SK-N-MC (cell line): Measurements from ENCODE around the gene TMEFF2.

ENCODE experiments used
- DNase-seq: peaks from one replicate; pipeline ENCODE4 v3.0.0-alpha.2; 2011; ENCODE audit warnings: low read depth, low spot score
- H3K27ac ChIP-seq: fragments of 200-600 bp; sonication (generic); 2 replicates; pipeline ENCODE4 v1.5.1; 2016; ENCODE audit warnings: mixed run types
- H3K36me3 ChIP-seq: fragments of 200-600 bp; sonication (generic); 2 replicates; pipeline ENCODE4 v1.6.1; 2017; ENCODE audit warnings: antibody characterized with exemption, low read length, mixed read lengths; ENCODE audit not compliant: insufficient read depth
- H3K4me3 ChIP-seq: fragments of 200-600 bp; sonication (generic); 2 replicates; pipeline ENCODE4 v1.5.1; 2016
- H3K9ac ChIP-seq: fragments of 200-600 bp; sonication (generic); 2 replicates; pipeline ENCODE4 v1.8.0; 2017; ENCODE audit warnings: mixed run types, mixed read lengths; ENCODE audit not compliant: insufficient read length
- H3K9me3 ChIP-seq: fragments of 200-600 bp; sonication (generic); 2 replicates; pipeline ENCODE4 v1.6.1; 2017; ENCODE audit warnings: low read depth, mild to moderate bottlenecking, antibody characterized with exemption, low read length, moderate library complexity, mixed read lengths
- EZH2 ChIP-seq: fragments of 200-600 bp; sonication (generic); IDR thresholded peaks from one replicate; pipeline ENCODE4 v1.6.1; 2017; ENCODE audit warnings: antibody characterized with exemption
- FOXP2 ChIP-seq: optimal IDR thresholded peaks from 2 replicates; pipeline ENCODE3; 2011; ENCODE audit warnings: mild to moderate bottlenecking, moderate library complexity; ENCODE audit not compliant: insufficient read depth; ENCODE audit errors: extremely low read length, control extremely low read depth
- POLR2AphosphoS5 ChIP-seq: IDR thresholded peaks from 2 replicates; pipeline ENCODE4 v1.6.1; 2012; ENCODE audit warnings: mild to moderate bottlenecking, low read depth, low read length, borderline replicate concordance

The TMEFF2 gene

DNA sequence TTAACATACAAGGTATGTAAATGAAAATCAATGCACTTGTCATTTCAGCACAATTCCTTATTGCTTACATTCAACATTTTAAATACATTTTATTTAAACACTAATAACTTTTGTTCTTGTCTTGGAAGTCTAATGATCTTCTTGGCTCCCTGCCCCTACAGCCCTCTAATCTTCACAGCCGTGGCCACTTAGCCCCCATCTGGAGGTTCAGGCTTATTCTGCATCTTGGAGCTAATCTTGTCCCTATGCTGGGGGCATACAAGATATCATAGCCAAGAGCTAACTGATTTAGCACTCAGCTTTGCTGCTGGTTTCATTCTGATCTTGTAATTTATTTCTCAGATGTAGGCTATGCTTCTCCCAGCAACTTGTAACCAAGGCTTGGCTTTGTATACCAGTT lies 140.8 kb downstream of the TMEFF2 start:
- no peak for TF ChIP-seq FOXP2
- TF ChIP-seq EZH2, result no peak
- TF ChIP-seq POLR2AphosphoS5, result no peak

DNA sequence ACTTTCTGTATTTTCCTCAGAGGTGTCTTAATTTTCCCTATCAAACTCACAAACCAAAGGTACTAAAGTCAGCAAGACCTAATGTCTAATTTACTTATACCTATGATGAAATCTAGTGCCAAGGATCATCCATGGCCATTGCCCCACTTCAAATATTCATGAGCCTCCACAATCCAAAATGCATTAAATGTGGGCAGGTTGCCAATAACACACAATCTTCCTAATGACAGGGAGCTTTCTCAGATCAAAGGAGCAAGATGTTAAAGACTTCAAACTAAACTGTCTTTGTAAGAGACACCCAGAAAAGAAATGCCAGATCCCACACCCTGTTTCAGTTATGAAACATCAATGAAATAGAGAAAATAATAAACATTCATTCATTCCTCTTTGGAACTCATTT lies 143.2 kb downstream of the TMEFF2 start:
- DNase-seq, result peak; percentile 26
- no peak overlapping the region for H3K27ac ChIP-seq
- 0 out of 2 replicates have a peak, but pooled peaks cover under 1% of the 10 kb centered on the region for H3K36me3 ChIP-seq
- H3K9ac ChIP-seq, result no peak overlapping the region
- no peak for TF ChIP-seq POLR2AphosphoS5
- no peak for TF ChIP-seq FOXP2
- TF ChIP-seq EZH2, result no peak
- no peak overlapping the region for H3K4me3 ChIP-seq
- H3K9me3 ChIP-seq, result no peaks in the 10 kb centered on the region

More for the DNA sequence above, 140.8 kb downstream of the TMEFF2 start:
- no peak overlapping the region for H3K4me3 ChIP-seq
- no peak overlapping the region for H3K9ac ChIP-seq
- H3K36me3 ChIP-seq, result 0 out of 2 replicates have a peak, but pooled peaks cover 6% of the 10 kb centered on the region
- no peaks in the 10 kb centered on the region for H3K9me3 ChIP-seq
- no peak for DNase-seq
- no peak overlapping the region for H3K27ac ChIP-seq

DNA sequence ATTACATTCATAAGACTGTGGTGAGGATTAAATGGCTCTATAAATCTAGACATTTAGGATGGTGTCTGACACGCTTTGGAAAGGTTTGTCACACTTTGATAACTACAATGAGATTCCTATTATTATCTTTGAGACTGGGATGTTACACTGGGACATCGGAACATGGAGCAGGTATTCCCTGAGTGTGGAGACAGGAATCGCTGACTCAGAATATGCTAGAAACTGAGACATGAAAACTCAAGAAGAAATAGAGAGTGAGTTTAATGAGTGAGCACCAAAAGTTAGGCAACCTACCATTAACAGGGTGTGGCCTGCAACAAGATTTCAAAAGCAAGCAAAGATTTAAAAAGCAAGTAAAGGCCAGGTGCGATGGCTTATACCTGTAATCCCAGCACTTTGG lies 145.4 kb downstream of the TMEFF2 start:
- DNase-seq, result no peak
- no peak overlapping the region for H3K9ac ChIP-seq
- no peak overlapping the region for H3K27ac ChIP-seq
- peaks cover 7% of the 10 kb centered on the region; the same call in 1 of the 2 replicates for H3K36me3 ChIP-seq
- H3K4me3 ChIP-seq, result no peak overlapping the region
- no peaks in the 10 kb centered on the region for H3K9me3 ChIP-seq
- TF ChIP-seq POLR2AphosphoS5, result no peak
- no peak for TF ChIP-seq EZH2
- no peak for TF ChIP-seq FOXP2

DNA sequence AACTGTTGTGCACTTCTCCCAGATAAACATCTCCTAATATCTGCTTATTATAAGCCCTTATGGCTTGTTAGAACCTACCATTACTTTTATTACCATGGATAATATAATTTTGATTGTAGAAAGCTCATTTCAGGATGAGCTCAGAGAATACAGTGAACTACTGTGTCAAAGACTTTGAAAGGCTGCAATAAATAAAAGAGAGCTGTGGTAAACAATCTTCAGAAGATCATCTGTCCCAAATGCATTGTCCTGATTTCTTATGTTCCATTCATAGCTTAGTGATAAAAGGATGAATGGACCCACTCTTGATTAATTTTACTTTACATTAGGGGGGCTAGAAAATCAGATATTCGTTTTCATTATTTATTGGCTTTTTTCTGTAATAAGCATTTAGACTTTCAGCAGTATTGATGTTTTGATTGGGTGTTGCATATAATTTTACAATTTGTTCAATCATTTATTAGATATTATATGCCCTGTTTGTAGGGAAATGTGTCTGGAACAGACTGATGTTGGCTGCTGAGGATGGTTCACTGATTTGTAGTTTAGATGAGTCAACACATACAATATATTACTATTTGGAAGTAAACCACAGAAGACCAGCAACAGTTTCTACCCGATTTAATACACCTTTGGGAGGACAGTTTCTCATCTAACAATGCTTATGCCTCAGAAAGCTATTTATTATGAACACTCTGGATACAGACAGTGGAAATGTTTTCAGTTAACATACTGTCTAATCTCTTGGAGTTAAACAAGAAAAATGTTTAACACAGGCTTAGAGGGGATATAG lies 147.2 kb downstream of the TMEFF2 start:
- no peak overlapping the region for H3K27ac ChIP-seq
- no peak for DNase-seq
- TF ChIP-seq EZH2, result no peak
- TF ChIP-seq POLR2AphosphoS5, result no peak
- TF ChIP-seq FOXP2, result no peak

DNA sequence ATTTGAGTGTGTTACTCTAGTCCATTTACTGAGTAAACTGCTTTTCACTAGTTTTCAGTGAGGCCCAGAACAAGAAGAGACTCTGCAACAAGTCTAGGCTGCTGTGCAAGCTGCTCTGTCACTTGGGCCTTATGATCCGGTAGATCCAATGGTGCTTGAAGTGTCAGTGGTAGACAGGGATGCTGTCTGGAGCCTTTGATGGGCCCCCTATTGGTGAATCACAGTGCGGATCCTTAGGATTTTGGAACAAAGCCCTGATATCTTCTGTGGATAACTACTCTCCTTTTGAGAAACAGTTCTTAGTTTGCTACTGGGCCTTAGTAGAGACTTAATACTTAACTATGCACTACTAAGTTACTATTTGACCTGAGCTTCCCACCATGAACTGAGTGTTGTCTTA lies 150.2 kb downstream of the TMEFF2 start:
- Histone ChIP-seq H3K4me3 (no peak overlapping the region), H3K27ac (no peak overlapping the region), H3K36me3 (peaks cover 11% of the 10 kb centered on the region; the same call in 1 of the 2 replicates), H3K9me3 (no peaks in the 10 kb centered on the region), H3K9ac (no peak overlapping the region)
- DNase-seq, result no peak
- no peak for TF ChIP-seq POLR2AphosphoS5
- TF ChIP-seq EZH2, result no peak
- TF ChIP-seq FOXP2, result no peak

More for the DNA sequence above, 147.2 kb downstream of the TMEFF2 start:
- Histone ChIP-seq H3K4me3 (no peak overlapping the region), H3K9me3 (no peaks in the 10 kb centered on the region), H3K9ac (no peak overlapping the region), H3K36me3 (peaks cover 7% of the 10 kb centered on the region; the same call in 1 of the 2 replicates)

DNA sequence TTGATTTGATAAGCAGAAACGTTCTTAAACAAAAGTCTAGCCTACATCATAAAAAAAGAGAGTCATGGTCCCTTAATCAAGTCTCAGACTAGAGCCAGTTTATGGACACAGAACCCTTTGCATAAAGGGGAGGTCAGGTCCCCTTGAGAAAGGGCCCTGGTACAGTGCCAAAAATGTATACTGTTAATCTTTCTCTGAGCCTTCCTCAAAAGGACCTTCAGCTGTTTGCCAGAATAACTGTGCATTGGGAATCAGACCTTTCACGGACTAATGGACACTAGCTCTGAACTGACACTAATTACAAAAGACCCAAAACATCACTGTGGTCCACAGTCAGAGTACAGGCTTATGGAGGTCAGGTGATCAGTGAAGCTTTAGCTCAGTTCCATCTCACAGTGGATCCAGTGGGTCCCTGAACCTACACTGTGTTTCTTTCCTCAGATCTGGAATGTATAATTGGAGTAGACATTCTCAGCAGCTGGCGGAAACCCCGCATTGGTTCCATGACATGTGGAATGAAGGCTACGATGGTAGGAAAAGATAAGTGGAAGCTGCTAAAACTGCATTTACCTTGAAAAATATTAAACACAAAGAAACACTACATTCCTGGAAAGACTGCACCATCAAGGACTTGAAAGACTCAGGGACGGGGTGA lies 151.4 kb downstream of the TMEFF2 start:
- Histone ChIP-seq H3K9me3 (no peaks in the 10 kb centered on the region), H3K9ac (no peak overlapping the region), H3K4me3 (no peak overlapping the region), H3K36me3 (peaks cover 11% of the 10 kb centered on the region; the same call in 1 of the 2 replicates), H3K27ac (no peak overlapping the region)
- no peak for DNase-seq
- no peak for TF ChIP-seq EZH2
- no peak for TF ChIP-seq POLR2AphosphoS5
- no peak for TF ChIP-seq FOXP2

DNA sequence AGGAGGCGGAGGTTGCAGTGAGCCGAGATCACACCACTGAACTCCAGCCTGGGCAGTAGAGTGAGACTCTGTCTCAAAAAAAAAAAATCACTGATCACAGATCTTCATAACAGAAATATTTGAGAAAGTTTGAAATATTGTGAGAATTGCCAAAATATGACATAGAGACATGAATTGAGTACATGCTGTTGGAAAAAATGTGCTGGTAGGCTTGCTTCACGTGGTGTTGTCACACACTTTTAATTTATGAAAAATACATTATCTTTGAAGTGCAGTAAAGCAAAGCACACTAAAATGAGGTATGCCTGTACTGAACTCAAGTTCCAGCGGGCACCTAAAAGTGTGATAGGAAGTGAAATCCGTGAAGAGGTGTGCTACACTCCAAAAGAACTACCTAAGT lies 152.6 kb downstream of the TMEFF2 start:
- no peaks in the 10 kb centered on the region for H3K9me3 ChIP-seq
- H3K9ac ChIP-seq, result no peak overlapping the region
- no peak for DNase-seq
- H3K36me3 ChIP-seq, result peaks cover 11% of the 10 kb centered on the region; the same call in 1 of the 2 replicates
- no peak for TF ChIP-seq FOXP2
- no peak for TF ChIP-seq EZH2
- TF ChIP-seq POLR2AphosphoS5, result no peak
- no peak overlapping the region for H3K27ac ChIP-seq
- no peak overlapping the region for H3K4me3 ChIP-seq

DNA sequence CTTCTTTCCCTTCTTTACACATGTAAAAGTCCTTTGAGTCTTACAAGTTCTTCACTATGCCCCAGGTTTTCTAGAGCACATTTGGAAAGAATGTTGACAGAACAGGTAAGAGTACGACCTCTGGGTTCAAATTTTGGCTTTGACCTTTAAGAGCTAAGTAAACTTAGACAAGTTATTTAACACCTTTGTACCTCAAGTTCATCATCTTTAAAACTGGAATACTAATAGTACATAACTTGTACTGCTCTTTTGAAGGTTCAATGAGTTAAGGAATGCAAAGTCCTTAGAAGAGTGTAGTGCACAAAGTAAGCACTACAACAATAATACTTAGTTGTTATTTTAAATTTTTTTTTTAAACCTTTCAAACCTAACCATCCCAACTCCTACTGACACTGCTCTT lies 156.6 kb downstream of the TMEFF2 start:
- Histone ChIP-seq H3K9ac (no peak overlapping the region), H3K9me3 (no peaks in the 10 kb centered on the region), H3K27ac (no peak overlapping the region), H3K4me3 (no peak overlapping the region), H3K36me3 (0 out of 2 replicates have a peak, but pooled peaks cover 4% of the 10 kb centered on the region)
- DNase-seq, result no peak
- TF ChIP-seq FOXP2 (no peak), EZH2 (no peak), POLR2AphosphoS5 (no peak)

DNA sequence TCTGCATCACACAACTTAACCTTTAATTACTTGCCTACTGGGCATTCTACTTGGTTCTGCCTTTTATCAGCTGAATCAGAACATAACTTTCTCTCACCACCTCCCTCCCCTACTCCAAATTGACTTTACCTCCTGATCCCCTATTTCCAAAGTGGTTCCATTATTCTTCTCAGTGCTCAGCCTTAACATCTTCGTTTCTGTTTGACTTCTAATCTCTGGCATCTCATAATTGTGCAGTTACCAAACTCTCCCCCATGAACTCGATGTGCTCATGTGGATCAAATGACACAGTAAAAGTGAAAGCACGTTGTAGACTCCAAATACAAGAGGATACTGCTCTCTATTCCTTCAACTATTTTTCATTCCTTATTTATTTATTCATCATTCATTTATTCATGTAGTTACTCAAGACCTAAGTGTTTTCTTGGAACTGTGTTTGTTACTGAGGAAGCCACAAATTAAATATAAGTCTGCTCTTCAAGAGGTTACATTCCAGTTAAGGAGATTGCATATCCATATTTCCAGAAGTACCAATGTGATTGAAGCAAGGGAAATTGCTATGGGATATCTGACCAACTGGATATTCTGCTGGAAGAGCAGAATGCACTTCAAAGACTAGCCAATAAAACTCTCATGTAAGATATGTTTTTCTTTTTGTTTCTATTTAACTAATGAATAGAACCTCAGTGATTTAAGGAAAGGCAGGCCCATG lies 158.8 kb downstream of the TMEFF2 start:
- H3K36me3 ChIP-seq, result no peaks in the 10 kb centered on the region
- H3K27ac ChIP-seq, result no peak overlapping the region
- no peak for DNase-seq
- no peaks in the 10 kb centered on the region for H3K9me3 ChIP-seq
- TF ChIP-seq POLR2AphosphoS5, result no peak
- TF ChIP-seq EZH2, result no peak
- no peak for TF ChIP-seq FOXP2
- H3K9ac ChIP-seq, result no peak overlapping the region
- H3K4me3 ChIP-seq, result no peak overlapping the region
